ENCODE data around the gene LTB4R2.

Gene LTB4R2

DNA sequence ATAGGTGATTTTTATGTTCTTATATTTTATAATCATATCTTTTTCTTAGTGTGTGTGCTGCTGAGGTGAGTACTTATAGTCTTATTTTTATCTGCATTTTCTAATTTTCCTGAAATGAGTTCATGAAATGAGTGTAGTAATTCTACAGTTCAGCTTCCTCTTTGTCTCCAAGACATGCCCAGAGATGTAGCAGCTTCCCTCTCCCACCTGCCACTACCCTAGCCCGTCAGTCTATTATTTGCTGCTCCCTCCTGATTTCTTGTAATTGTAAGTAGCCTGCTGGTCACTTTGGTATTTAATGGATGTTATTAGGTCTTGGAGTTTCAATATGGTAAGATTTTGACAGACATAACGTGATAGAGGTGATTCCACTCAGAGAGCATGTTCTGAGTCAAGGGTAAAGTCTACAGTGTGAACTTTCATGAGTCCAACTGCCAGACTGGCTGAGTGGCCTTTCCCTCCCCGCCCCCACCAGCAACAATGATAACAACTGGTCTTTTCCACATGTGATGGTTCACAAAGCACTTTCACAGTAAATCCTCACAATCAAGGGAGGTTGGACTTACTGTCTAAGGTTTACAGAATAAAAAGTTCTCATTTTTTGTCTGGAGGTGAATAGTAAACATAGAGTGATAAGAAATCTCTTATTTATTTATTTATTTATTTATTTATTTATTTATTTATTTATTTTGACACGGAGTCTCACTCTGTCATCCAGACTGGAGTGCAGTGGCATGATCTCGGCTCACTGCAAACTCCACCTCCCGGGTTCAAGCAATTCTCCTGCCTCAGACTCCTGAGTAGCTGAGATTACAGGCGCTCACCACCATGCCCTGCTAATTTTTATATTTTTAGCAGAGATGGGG lies 34.1 kb downstream of the LTB4R2 start:
- no peak for ATAC-seq
- TF ChIP-seq, protein P1, sequence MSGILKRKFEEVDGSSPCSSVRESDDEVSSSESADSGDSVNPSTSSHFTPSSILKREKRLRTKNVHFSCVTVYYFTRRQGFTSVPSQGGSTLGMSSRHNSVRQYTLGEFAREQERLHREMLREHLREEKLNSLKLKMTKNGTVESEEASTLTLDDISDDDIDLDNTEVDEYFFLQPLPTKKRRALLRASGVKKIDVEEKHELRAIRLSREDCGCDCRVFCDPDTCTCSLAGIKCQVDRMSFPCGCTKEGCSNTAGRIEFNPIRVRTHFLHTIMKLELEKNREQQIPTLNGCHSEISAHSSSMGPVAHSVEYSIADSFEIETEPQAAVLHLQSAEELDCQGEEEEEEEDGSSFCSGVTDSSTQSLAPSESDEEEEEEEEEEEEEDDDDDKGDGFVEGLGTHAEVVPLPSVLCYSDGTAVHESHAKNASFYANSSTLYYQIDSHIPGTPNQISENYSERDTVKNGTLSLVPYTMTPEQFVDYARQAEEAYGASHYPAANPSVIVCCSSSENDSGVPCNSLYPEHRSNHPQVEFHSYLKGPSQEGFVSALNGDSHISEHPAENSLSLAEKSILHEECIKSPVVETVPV (CRISPR knock-in tag; IDR thresholded peaks at IDR 0.05), result no peak
- TF ChIP-seq ZFP30 (CRISPR knock-in tag; IDR thresholded peaks at IDR 0.05) (no peak), TCF4 (CRISPR knock-in tag; IDR thresholded peaks at IDR 0.05; ENCODE audit: borderline replicate concordance) (no peak), ISL1 (CRISPR knock-in tag; IDR thresholded peaks at IDR 0.05) (no peak)
- TF ChIP-seq, protein P2, sequence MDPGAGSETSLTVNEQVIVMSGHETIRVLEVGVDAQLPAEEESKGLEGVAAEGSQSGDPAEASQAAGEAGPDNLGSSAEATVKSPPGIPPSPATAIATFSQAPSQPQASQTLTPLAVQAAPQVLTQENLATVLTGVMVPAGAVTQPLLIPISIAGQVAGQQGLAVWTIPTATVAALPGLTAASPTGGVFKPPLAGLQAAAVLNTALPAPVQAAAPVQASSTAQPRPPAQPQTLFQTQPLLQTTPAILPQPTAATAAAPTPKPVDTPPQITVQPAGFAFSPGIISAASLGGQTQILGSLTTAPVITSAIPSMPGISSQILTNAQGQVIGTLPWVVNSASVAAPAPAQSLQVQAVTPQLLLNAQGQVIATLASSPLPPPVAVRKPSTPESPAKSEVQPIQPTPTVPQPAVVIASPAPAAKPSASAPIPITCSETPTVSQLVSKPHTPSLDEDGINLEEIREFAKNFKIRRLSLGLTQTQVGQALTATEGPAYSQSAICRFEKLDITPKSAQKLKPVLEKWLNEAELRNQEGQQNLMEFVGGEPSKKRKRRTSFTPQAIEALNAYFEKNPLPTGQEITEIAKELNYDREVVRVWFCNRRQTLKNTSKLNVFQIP (CRISPR knock-in tag; IDR thresholded peaks at IDR 0.05; ENCODE audit: borderline replicate concordance, low read depth), result no peak

DNA sequence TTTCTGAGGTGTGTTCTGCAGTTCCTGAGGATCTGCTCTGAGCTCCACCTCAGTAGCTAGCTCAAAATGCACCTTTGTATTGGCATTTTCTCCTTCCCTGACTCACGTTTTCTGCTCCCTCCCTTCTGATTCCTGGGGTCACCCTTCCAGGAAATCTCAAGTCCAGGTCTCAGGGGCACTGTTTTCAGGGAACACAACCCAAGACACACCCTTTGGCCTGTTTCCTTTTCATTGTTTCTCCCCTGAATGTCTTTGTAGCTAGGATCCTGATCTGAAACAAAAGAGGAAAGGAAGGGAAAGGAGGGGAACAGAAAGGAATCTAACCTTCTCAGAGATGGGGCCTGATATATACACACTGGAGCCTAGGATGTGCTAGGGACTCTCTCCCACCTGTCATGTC lies 37.2 kb downstream of the LTB4R2 start:
- no peak for TF ChIP-seq ZNF565 (CRISPR knock-in tag; conservative IDR thresholded peaks at IDR 0.05; ENCODE audit: low read depth)
- TF ChIP-seq, protein P1 (CRISPR knock-in tag; IDR thresholded peaks at IDR 0.05), result no peak
- TF ChIP-seq ZC3H10 (CRISPR knock-in tag; IDR thresholded peaks at IDR 0.05), result no peak
- TF ChIP-seq BACH2 (CRISPR knock-in tag; IDR thresholded peaks at IDR 0.05; ENCODE audit: borderline replicate concordance), result no peak
- TF ChIP-seq TCF4 (CRISPR knock-in tag; IDR thresholded peaks at IDR 0.05; ENCODE audit: borderline replicate concordance), result no peak
- TF ChIP-seq RARB (CRISPR knock-in tag; IDR thresholded peaks at IDR 0.05), result no peak
- ATAC-seq, result no peak

DNA sequence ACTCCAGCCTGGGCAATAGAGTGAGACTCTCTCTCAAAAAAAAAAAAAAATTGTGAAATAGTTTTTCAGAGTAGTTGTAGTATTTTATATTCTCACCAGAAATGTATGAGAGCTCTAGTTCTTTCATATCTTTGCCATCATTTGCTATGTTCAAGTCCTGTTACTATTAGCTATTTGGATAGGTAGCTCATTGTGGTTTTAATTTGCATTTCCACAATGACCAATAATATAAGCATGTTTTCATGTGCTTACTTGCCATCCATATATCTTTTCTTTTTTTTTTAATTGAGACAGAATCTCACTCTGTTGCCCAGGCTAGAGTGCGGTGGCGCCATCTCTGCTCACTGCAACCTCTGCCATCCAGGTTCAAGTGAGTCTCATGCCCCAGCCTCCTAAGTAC lies 38.2 kb downstream of the LTB4R2 start:
- no peak for ATAC-seq
- TF ChIP-seq ESRRG (CRISPR knock-in tag; IDR thresholded peaks at IDR 0.05), result no peak
- no peak for TF ChIP-seq ARNTL (CRISPR knock-in tag; IDR thresholded peaks at IDR 0.05; ENCODE audit: borderline replicate concordance, low read depth)
- no peak for TF ChIP-seq ZC3H10 (CRISPR knock-in tag; IDR thresholded peaks at IDR 0.05)
- TF ChIP-seq, protein P3, sequence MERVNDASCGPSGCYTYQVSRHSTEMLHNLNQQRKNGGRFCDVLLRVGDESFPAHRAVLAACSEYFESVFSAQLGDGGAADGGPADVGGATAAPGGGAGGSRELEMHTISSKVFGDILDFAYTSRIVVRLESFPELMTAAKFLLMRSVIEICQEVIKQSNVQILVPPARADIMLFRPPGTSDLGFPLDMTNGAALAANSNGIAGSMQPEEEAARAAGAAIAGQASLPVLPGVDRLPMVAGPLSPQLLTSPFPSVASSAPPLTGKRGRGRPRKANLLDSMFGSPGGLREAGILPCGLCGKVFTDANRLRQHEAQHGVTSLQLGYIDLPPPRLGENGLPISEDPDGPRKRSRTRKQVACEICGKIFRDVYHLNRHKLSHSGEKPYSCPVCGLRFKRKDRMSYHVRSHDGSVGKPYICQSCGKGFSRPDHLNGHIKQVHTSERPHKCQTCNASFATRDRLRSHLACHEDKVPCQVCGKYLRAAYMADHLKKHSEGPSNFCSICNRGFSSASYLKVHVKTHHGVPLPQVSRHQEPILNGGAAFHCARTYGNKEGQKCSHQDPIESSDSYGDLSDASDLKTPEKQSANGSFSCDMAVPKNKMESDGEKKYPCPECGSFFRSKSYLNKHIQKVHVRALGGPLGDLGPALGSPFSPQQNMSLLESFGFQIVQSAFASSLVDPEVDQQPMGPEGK (CRISPR knock-in tag; IDR thresholded peaks at IDR 0.05; ENCODE audit: borderline replicate concordance), result no peak
- no peak for TF ChIP-seq PPARA (CRISPR knock-in tag; IDR thresholded peaks at IDR 0.05; ENCODE audit: borderline replicate concordance)
- TF ChIP-seq, protein P1 (CRISPR knock-in tag; IDR thresholded peaks at IDR 0.05), result no peak
- TF ChIP-seq, protein P4, sequence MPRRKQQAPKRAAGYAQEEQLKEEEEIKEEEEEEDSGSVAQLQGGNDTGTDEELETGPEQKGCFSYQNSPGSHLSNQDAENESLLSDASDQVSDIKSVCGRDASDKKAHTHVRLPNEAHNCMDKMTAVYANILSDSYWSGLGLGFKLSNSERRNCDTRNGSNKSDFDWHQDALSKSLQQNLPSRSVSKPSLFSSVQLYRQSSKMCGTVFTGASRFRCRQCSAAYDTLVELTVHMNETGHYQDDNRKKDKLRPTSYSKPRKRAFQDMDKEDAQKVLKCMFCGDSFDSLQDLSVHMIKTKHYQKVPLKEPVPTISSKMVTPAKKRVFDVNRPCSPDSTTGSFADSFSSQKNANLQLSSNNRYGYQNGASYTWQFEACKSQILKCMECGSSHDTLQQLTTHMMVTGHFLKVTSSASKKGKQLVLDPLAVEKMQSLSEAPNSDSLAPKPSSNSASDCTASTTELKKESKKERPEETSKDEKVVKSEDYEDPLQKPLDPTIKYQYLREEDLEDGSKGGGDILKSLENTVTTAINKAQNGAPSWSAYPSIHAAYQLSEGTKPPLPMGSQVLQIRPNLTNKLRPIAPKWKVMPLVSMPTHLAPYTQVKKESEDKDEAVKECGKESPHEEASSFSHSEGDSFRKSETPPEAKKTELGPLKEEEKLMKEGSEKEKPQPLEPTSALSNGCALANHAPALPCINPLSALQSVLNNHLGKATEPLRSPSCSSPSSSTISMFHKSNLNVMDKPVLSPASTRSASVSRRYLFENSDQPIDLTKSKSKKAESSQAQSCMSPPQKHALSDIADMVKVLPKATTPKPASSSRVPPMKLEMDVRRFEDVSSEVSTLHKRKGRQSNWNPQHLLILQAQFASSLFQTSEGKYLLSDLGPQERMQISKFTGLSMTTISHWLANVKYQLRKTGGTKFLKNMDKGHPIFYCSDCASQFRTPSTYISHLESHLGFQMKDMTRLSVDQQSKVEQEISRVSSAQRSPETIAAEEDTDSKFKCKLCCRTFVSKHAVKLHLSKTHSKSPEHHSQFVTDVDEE (CRISPR knock-in tag; IDR thresholded peaks at IDR 0.05), result no peak
- TF ChIP-seq ZNF8 (CRISPR knock-in tag; IDR thresholded peaks at IDR 0.05), result no peak
- TF ChIP-seq ZNF565 (CRISPR knock-in tag; conservative IDR thresholded peaks at IDR 0.05; ENCODE audit: low read depth), result no peak
